Endometrium (tissue), 2 donors: ENCODE results near the gene BCL11B.

ENCODE experiments used
- FAIRE-seq: peaks from 2 replicates; lab custom pipeline; 2012; peaks lifted over from hg19 to GRCh38; lab: Jason Lieb, UNC
- donor health status: control.
- donor health status: control.

BCL11B gene

DNA sequence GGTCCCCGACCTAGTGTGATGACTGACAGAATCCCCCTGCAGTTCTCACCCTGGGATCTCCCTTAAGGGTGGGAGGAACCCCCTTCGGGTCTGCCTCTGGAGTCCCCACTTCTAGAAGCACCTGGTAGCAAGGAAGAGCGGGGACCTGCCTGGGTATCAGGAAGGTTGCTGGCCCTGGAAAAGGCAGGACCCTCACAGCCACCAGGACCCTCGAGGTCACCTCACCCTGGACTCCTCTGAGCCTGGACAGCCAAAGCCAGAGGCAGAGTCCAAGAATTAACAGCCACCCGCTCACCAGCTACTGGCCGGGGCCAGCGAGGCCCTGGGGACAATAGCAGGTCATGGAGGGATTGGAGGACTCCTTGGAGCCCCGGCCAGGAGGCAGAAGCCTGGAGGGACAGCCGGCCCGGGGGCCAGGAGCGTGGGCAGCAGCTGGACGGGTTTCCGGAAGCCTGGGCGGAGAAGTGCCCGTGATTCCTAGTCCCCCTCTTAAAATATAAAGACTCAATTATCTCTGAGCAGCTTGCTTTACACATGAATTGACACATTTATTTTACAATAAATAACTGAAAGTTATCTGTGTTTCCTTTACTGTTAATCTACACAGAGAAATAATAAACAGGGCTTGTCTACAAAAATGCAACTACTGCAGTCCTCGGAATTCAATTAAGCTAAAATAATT is 17.5 kb downstream of the BCL11B start:
- FAIRE-seq, result no peak

DNA sequence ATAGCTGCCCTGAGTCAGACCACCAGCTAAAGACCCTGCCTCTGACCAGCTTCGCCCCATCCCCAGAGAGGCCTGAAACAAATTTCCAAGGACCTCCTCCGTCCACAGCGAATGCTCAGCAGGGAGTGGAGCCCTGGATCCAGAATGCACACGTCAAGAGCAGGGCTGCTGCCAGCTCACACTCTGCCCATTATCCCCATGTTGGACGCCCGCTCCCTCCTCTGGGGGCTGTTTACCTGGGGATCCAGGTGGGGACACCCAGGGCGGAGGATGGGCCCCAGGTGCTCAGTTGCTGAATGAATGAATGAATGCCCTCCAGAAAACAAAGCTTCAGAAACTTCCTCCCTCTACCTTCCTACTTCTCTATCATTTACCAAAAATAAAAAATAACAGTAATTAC is 18.1 kb downstream of the BCL11B start:
- FAIRE-seq, result no peak

DNA sequence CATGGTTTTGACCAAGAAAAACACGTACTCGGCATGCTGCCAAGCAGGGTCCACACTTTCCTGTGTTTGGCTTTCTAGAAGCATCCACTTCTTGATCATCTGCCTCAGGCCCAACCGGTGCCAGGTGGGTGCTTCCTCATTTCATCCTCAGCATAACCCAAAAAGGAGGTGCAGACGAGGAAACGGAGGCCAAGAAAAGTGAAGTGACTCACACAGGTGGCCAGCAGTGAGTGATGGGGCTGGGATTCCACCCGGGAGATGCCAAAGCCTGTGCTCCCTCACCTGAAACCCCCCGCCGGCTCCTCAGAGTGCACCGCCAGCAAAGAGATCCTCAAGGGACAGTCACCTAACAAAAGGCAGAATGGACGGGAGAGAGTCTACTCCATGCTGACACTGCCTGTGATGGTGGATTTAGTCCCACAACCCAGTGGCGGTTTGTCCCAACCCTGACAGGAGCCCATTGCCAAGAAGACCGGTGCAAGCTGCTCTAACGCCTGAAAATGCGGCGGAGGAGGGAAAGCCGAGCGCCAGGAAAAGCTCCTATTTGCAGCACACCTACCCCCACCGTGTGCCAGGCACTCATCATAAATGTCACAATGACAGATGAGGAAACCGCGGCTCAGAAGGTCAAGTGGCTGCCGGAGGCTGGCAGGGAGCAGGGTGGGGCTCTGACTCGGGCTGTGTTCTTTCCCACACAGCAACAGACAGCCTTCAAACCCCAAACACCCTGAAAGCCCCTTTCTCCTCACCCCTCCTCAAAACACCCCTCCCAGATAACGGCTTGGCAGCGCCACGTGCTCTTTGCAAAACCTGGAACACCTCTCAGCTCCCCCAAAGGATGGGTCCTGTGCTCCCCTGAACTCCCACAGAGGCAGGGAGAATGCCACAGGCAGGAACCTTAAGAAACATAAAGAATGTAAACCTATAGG is 18.8 kb downstream of the BCL11B start:
- FAIRE-seq, result no peak

DNA sequence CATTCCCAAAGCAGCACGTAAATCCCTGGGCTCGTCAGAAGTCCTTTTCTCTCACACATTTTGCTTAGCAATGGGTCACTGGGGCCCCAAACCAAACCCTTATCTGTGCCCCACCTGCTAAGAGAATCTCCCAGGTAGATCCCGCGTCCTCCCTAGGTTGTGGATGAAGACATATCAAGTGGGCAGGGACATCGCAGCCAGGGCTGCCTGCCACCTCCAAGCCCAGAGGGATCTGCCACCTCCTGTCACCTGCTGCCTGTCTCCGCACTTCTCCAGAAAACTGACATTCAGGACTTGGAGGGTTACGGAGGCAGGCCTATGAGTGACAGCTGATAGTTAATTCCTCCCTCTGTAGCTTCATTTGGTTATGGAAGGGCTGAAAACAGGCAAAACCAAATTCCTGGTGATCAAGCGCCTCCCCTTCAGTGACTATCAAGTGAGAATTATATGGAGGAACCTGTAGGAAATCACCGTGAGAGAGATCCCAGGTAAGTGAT is 19.5 kb downstream of the BCL11B start:
- FAIRE-seq, result no peak

DNA sequence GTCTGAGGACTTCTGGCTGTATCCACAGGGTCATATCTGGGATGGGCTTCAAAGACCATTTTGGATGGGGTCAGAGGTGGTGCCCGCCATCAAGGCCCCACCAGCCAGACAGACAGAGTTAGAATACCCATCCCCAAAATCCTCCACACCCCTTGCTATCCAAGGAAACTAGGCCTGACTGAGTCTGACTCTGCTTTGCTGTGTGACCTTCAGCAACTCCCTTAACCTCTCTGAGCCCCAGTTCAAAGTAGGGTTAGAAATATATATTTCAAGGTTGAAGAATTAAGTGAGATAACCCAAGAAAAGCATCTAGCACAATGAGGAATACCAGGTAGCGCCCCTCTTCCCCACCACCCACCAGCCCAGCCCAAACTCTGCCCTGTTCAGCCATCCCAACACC is 20.3 kb downstream of the BCL11B start:
- FAIRE-seq, result no peak

DNA sequence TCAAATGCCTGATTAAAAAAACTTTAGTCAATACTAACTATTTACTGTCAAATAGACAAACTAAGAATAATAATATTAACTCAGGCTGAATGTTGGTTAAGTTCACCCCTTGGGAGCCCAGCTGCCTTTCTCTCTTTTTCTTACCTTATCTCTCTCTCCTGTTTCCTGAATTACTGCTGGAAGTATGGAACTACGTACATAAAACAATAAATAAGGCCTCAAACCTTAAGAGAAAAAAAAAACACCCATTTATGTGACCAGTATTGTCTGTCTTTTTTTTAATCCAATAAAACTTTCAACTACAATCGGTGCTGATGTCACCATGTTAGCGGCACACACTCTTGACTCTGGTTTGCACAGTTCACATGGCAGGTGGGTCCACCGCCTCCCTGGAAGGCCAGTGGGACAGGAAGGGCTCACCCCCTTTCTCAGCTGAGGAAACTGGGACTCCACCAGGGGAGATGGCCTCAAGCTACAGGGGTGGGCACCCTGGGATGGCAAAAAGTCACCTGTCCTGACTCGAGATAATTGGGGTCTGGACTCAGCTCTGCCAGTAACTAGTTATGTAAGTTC is 21.3 kb downstream of the BCL11B start:
- FAIRE-seq, result no peak

DNA sequence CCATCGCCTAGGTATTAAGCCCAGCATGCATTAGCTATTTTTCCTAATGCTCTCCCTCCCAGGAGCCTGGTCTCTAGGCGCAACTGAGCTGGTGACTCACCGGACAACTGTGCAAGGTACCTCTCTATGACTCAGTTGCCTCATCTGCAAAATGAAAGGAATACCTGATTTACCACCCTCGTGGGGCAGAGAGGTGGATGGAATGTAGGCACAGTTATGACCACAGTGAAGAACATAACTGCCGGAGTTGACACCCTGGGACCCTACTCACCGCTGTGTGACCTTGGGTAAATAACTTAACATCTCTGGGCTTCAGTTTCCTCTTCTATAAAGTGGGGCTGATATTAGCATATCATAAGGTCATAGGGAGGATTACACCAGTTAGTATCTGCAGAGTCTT is 22.6 kb downstream of the BCL11B start:
- FAIRE-seq, result no peak

DNA sequence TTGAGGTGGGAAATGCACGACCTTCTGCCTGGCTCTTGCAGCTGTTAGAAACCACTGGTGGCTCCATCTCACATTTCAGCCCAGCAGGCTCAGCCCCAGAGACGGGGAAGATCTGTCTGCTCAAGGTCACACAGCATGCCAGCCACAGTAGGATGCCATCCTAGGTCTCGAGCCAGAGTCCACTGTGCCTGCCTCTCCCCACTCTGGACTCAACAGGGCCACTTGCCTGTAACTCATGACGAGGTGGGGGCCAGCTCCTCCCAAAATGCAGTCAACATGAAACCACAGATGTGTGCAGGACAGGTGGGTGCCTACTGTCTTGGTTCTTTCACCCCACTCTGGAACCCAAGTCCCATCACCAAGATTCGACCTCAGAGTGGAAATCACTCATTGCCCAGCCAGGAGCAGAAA is 23.2 kb downstream of the BCL11B start:
- no peak for FAIRE-seq

DNA sequence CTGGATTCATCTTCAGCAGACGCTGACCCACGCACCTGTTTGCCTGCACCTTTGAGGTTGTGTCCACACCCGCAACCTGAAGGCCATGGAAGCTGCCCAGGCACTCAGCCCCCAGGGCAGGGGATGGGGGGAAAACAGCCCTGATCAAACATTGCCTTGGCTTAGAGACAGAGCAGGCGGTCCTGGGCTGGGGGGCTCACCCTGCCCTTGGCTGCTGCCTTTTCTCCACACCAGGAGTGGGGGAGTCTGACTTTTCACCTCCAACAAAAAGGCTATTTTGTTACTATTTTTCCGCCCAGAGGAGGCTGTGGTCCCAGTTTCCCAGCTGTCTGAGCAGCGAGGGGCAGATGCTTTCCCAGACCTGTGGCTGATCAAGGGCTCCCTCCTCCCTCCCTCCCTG is 24.2 kb downstream of the BCL11B start:
- no peak for FAIRE-seq

DNA sequence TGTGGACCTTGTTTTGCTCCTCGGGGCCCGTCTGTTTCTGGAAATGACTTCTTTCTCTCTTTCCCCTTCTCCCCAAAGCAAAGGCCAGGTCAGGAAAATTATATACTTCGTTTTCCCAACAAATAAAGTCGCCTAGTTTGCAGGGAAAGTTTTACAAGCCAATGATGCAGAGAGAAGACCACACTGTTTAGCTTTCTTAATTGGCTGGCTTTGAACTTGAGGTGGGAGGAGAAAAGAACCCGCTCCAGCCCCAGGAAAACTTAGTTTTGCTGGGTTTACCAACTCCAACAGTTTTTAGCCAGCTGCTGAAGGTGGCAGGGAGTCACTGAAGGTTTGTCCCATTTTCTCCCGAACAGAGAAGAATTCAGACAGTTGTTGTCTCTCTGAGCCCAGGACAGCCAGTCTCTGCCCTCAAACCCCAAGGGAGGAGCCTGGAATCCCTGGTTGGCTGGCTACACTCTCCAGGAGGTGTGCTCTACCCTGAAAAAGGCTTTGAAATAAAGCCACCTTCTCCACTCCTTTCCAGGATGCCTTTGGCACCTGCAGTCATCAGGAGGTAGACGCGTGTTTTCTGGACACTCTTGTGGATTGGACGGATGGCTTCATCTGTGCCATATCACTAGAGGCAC is 24.8 kb downstream of the BCL11B start:
- FAIRE-seq, result no peak

DNA sequence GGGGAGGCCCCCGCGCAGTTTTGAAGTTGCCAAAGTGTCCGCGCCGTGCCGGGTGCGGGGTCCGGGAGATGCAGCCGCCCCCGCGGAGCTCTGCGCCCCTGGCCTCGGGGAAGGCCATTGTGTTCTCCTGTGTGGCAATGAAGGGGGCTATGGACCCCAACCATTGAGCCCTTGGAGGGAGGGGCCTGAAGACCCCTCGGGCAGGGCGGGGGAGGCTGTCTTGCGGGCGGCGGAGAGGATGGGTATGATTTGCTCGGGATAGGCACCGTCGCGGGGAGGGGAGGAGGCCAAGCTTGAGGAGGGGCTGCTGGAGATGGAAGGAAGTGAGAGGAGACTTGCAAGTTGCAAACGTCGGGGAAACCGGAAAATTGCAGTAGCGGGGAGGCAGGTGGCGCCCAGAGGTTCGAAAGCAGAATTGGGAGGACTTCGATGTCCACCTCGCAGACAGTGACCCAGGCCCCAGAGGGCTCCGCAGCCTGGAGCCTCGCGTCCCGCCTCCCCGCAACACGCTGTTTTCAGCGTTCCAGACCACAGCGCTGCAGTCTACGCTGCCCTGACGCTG is 25.4 kb downstream of the BCL11B start:
- no peak for FAIRE-seq

DNA sequence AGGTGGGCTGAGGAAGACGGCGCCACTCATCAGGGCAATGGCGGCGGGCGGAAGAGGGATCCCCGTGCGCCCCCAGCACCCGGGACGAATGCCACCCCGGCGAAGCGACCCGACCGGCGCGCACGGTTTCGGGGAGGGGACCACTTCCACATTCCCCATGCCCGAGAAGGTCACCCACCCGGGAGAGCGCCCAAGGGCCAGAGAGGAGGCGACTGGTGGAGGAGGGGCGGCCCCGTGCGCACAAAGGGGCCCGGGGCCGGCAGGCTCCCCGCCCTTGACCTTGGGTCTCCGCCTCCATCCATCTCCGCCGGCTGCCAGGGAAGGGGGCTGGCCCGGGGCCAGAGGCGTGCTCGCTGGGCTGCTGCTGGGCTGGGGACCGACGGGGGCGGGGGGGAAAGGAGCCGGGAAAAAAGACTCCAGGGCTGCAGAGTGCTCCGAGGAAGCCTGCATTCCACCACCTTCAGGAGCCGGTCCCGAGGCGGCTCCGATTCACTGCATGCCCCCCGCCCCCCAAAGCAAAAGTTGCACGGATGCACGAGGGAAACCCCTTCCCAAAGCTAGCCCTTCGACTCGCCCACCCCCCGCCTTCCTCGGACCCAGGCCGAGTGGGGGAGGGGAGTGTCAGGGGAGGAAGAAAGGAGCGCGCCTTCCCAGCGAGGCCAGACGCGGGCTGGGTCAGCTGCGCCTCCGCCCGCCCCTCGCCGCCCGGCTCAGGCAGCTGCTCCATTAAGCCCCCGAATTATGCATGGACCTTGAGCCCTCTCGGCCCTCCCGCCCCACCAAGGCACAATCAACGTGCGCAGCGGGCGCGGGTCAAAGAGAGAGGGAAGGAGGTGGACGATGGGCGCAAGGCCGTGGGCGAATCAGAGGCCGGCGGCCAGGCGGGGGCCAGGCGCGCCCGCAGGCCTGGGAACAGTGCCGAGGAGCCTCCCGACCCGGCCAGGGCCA is 26.2 kb downstream of the BCL11B start:
- FAIRE-seq, result no peak

DNA sequence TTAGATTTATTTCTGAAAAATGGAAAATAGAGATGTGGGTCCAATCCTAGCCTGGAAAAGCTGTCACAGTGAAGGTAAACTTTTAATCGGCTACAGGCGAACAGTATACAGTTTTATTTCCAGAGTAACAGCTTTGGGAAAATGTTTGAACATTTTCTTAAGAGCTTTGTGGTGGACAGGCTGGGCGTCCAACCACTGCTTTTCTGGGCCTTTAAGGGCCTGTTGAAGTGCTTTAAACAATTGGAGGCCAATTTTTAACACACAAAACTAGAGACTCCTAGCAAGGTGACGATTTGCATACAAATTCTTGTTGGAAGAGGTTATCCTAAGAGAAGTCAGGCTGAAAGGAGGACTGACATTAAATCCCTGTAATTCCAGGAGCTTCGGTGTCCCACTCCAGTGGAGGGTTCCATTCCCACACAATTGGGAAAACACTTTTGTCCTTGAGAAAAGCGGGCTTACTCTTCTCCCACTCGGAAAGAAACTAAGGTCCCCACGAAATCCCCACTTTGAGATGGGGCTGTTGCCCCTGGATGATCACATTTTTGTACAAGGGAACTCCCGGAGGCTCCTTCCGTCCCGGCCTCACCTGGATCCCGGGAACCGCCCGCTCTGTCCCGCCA is 26.9 kb downstream of the BCL11B start:
- FAIRE-seq, result no peak

DNA sequence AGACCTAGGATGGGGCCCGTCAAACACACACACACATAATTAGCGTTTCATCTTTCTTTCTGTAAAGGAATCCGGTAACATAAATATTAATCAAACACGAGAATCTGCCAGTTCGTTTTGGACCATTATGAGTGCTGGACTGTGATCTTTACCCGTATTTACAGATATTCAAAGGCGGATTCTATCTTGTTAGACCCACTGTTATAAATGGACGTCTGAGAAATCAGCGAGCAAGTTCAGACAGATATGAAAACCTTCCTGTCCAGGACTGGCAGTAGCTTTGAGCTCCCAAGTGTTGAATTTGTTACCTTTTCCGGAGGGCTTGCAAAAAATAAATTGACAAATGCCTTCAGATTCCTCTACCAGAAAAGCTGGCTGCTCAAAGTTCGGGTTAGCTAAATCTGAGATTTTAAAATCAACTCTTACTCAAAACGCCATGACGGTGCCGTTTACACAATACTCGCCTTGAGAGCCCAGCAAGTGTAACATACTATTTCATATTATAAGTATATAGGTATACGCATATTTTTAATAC is 27.6 kb downstream of the BCL11B start:
- no peak for FAIRE-seq

DNA sequence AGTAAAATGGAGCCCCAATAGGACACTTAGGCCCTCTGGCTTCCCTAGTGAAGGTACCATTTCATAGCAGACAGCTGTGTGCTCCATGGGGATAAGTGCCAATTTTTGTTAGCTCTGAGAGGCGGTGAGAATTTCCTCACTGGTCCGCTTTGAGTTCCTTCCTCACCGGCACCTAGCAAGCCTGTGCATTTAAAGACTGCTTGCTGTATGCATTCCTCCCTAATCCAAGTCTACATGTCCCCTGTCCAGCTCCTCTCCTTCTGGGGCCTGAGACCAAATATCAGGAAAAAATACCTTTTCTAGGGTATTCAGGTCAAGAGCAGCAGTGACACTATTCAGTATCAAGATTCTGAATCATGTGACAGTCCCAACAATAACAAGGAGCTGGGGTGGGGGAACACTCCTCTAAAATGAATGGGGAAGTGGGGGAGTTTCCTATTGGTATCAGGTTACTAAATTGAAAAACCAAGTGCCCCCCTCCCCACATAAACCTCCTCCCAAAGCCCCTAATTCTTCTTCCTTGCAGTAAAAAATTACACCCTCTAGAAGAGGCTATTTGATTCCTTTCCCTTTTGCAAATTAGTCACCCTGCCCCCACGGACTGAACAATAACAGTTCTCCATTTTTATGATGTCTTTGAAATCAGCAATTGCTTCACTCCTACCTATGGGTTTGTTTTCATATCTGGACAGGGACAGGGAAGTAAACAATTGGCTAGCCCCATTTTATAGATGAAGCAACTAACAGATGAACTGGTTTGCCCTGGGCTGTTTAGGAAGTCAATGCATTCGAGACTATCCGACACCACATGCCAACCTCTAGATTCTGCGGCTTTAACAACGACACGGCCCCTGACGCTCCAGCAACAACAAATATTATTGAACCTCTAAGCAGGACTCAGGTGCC is 28.9 kb downstream of the BCL11B start:
- FAIRE-seq, result no peak

DNA sequence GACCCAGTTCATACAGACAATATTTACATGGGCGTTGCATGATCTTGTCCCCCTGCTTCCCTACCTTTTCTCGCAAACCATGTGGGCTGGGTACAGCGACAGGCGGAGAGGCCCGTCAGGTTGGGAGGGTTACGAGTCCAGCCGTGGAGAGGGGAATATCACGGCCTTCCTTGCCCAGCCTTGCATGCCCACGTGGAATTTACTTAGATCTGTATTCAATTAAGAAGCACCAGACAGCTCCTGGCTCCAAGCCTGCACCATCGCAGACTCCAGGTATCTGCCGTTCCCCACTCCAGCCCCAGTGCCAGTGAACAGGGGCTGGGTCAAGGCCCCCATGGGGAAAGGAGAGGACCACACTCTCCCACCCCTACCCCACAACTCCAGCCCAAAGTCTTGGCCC is 29.8 kb downstream of the BCL11B start:
- no peak for FAIRE-seq

DNA sequence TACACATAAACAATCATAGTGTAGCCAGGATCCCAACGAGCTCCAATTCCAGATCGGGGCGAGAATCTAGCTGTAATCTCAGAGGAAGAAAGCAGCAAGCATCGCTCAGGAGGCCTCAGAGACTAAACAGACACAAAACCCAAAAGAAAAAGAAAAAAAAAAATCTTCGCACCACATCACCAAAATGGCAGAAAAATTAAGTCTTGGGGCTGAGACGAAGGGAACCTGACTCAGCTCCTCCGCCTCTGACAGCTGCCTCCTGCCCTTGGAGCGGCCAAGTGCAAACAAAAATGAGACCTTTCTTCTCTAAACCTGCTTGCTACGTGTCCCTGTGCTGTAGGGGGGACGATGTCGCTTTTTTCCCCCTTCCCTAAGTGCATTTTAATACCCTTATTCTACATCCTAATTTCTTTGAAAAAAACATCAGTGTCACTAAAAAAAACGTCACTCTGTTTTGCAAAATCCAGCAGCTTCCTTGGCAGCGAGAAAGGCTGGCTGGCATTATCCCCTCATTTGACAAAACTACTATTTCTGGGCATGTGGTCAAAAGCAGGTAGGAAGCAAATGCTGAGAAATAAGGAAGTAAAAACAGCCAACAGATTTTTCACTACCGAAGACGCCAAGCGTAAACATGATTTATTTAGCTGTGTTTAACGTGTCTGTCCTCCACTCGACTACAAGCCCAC is 30.5 kb downstream of the BCL11B start:
- FAIRE-seq, result no peak

DNA sequence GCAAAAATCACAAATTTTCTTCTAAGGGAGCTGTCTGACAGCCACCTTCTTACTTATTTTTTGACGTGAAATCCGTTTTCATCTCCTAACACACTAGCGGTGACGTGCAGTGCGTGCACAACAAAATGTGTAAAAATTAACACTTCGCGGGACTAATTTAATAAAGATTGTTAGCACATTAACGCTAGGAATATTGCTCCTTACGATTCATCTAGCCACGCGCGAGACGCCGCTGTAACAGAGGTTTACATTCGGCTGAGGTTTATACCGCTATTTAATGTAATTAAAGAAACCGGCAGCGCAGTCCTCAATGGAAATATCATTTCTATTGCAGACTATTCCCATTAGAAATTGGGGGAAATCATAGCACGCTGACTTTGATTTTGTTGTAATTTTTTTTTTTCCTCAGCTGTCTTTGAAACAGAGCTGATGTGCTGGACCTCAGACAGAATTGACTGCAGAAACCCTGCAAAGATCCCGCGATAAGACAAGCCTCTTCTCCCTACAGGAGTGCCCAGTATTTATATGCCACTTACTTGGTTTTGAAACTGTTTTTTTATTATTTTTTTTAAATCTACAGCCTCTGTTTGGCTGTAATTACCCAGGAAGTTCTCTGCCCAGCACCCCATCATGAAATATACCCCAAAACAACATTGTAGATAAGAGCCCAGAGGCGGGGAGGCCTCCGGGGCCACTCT is 31.2 kb downstream of the BCL11B start:
- no peak for FAIRE-seq
